Vagina (tissue), 2 donors: Measurements from ENCODE around the gene DDOST. TPM values are rescaled to one million over a fixed set of nuclear protein-coding genes. Genes with fewer than 3 reads are reported as not detected.

ENCODE experiments used
- DNase-seq, 2 donors: peaks; one replicate each; pipeline ENCODE4 v3.0.0-alpha.2; 2017; ENCODE audit errors: extremely low spot score in 2 of 2
- H3K27ac ChIP-seq: fragments of 200-600 bp; sonication (generic); one replicate; pipeline ENCODE4 v1.5.1; 2019
- H3K27me3 ChIP-seq: fragments of 200-600 bp; sonication (generic); one replicate; pipeline ENCODE4 v1.5.1; 2019
- H3K36me3 ChIP-seq, 2 donors: fragments of 200-600 bp; sonication (generic); one replicate each; pipeline ENCODE4 v1.5.1; 2017 to 2019
- H3K4me1 ChIP-seq: fragments of 200-600 bp; sonication (generic); one replicate; pipeline ENCODE4 v1.5.1; 2019
- H3K4me3 ChIP-seq, 2 donors: fragments of 200-600 bp; sonication (generic); 1 replicate in 1 of 2; 2 replicates in 1 of 2; pipeline ENCODE4 v1.5.1; 2016 to 2019
- H3K9me3 ChIP-seq: fragments of 200-600 bp; sonication (generic); one replicate; pipeline ENCODE4 v1.5.1; 2019
- CTCF ChIP-seq, 3 experiments: fragments of 450-650 bp in 2 of 3; fragments of 200-600 bp in 1 of 3; sonication (generic) in 1 of 3; IDR thresholded peaks; one replicate each; pipeline ENCODE4 v1.5.1; 2017 to 2019; ENCODE audit warnings: antibody characterized with exemption in 3 of 3, mild to moderate bottlenecking in 2 of 3, moderate library complexity in 2 of 3
- POLR2A ChIP-seq, 2 donors: fragments of 450-650 bp; IDR thresholded peaks; one replicate each; pipeline ENCODE4 v1.6.1; 2017; ENCODE audit warnings: antibody characterized with exemption in 2 of 2, mild to moderate bottlenecking in 2 of 2, moderate library complexity in 2 of 2
- POLR2AphosphoS5 ChIP-seq, 2 donors: sonication (generic); formaldehyde crosslinking; IDR thresholded peaks; one replicate each; pipeline ENCODE4 v1.9.0; 2017; ENCODE audit warnings: antibody characterized with exemption in 2 of 2, mild to moderate bottlenecking in 2 of 2, low read depth in 1 of 2; ENCODE audit not compliant: insufficient read depth in 1 of 2
- intact Hi-C: fragments of 100-400 bp; cut with DNase I; formaldehyde crosslinking; loops from one replicate; pipeline ENCODE4 v1.15.1; 2023
- total RNA-seq: library from RNA; depleted of rRNA; stranded (reverse); fragments of >200 nt; gene quantifications from one replicate; pipeline ENCODE4 v1.2.3, GENCODE V29; 2016

DDOST gene
- total RNA-seq, 1 donor from 2014 or later = 84.5 TPM

- intact Hi-C loops = no loop called here
- H3K27ac ChIP-seq = peak overlapping the region; percentile 82
- H3K4me3 ChIP-seq = no peak overlapping the region
- TF ChIP-seq POLR2A (IDR thresholded peaks at IDR 0.05) (no peak), CTCF (IDR thresholded peaks at IDR 0.05) (no peak), POLR2AphosphoS5 (IDR thresholded peaks at IDR 0.05; ENCODE audit: insufficient read depth in 1 of 2, low read depth in 1 of 2) (peak; percentile 36 to 47)
- H3K27me3 ChIP-seq = no peaks in the 10 kb centered on the region
- H3K4me1 ChIP-seq = peaks cover 27% of the 10 kb centered on the region
- no peak for DNase-seq
- no peaks in the 10 kb centered on the region for H3K9me3 ChIP-seq
- no peaks in the 10 kb centered on the region for H3K36me3 ChIP-seq
Observed at GRCh38 chr1:20698195-20698910, 37.2 kb upstream of the DDOST start.

- no peaks in the 10 kb centered on the region for H3K27me3 ChIP-seq
- TF ChIP-seq POLR2A (IDR thresholded peaks at IDR 0.05) (no peak), CTCF (IDR thresholded peaks at IDR 0.05) (no peak), POLR2AphosphoS5 (IDR thresholded peaks at IDR 0.05; ENCODE audit: insufficient read depth in 1 of 2, low read depth in 1 of 2) (no peak)
Observed at GRCh38 chr1:20697563-20697962, 36.4 kb upstream of the DDOST start.

GRCh38 chr1:20696397-20697333, 35.5 kb upstream of the DDOST start:
- peaks cover 27% of the 10 kb centered on the region for H3K4me1 ChIP-seq
- TF ChIP-seq CTCF (IDR thresholded peaks at IDR 0.05) (peak; percentile 67 to 93 (median 70)), POLR2A (IDR thresholded peaks at IDR 0.05) (peak in 1 of 2 donors; percentile 12), POLR2AphosphoS5 (IDR thresholded peaks at IDR 0.05; ENCODE audit: insufficient read depth in 1 of 2, low read depth in 1 of 2) (peak; percentile 43 to 83)
- intact Hi-C loops = no loop called here
- peak overlapping the region; percentile 44 to 62 for H3K4me3 ChIP-seq
- peak in 1 of 2 donors; percentile 94 for DNase-seq
- peak overlapping the region; percentile 82 for H3K27ac ChIP-seq
- H3K9me3 ChIP-seq = no peaks in the 10 kb centered on the region
- no peaks in the 10 kb centered on the region for H3K27me3 ChIP-seq
- H3K36me3 ChIP-seq = no peaks in the 10 kb centered on the region

More at GRCh38 chr1:20697563-20697962, 36.4 kb upstream of the DDOST start:
- Histone ChIP-seq H3K4me1 (peaks cover 27% of the 10 kb centered on the region), H3K9me3 (no peaks in the 10 kb centered on the region), H3K36me3 (no peaks in the 10 kb centered on the region), H3K4me3 (no peak overlapping the region), H3K27ac (peak overlapping the region; percentile 82)
- intact Hi-C loops = no loop called here
- no peak for DNase-seq

GRCh38 chr1:20695515-20695914, 34.3 kb upstream of the DDOST start:
- TF ChIP-seq POLR2A (IDR thresholded peaks at IDR 0.05) = no peak
- no peak for TF ChIP-seq CTCF (IDR thresholded peaks at IDR 0.05)
- no peak for TF ChIP-seq POLR2AphosphoS5 (IDR thresholded peaks at IDR 0.05; ENCODE audit: insufficient read depth in 1 of 2, low read depth in 1 of 2)
- no peak for DNase-seq
- H3K9me3 ChIP-seq = no peaks in the 10 kb centered on the region
- H3K27ac ChIP-seq = no peak overlapping the region
- H3K27me3 ChIP-seq = no peaks in the 10 kb centered on the region
- H3K36me3 ChIP-seq = no peaks in the 10 kb centered on the region
- peaks cover 27% of the 10 kb centered on the region for H3K4me1 ChIP-seq
- H3K4me3 ChIP-seq = no peak overlapping the region
- intact Hi-C loops = no loop called here
